NCI-H510A treated with DMSO at 0.1 percent for 48 hours (cell line): ENCODE data around the gene VCP.

Source experiments
- DNase-seq: peaks from one replicate; lab custom pipeline; 2025; lab: John Stamatoyannopoulos, UW

The VCP gene

DNA sequence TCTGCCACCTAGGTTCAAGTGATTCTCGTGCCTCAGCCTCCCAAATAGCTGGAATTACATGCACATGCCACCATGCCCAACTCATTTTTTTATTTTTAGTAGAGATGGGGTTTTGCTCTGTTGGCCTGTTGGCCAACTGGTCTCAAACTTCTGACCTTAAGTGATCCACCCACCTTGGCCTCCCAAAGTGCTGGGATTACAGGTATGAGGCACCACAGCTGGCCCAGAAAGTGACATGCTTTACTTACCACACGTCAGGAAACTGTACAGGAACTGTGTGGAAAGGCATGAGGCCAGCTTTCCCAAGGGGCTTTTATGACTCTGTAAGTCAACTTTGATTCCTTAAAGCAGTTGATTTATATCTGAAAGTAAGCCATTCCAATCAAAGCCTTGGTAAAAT, 57.9 kb downstream of the VCP start:
- DNase-seq: no peak

- no peak for DNase-seq
These were observed 62.0 kb downstream of the VCP start for GRCh38 chr9:35010351-35010958.
